ENCODE results near the gene SQOR. TPM values are rescaled to one million over a fixed set of nuclear protein-coding genes. Genes with fewer than 3 reads are reported as not detected.

Gene SQOR
- total and polyA plus RNA-seq, 5 donors from 2014 or later = 47.3 to 160 (median 112) TPM

DNA sequence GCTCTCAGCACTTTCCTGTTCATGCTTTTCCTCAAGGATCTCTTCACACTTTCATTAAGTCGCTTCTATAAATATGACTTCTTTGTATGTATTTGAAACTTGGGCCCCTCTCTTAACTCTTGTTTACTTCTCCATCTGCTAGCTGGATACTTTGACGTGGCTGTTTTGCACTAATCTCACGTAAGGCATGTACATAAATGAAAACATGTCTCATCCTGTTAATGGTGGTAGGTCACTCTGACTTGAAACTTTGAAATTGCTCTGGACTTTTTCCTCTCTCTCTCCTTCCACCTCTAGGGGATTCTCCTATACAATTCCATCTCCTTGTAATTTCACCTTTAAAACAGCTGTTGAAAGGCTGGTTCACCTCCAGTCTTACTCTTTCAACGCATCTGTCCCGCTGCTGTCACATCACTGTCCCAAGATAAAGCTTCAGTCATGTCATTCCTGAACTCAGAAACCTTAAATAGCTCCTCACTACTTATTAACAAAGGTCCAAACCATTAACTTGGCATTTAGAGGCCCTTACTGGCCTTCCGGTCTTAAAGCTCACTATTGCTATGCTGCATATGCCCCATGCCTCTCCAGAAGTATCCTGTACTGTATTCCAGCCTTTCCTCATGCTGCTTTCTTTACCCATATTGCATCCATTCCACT, 46.5 kb upstream of the SQOR start:
- peaks cover 7% of the 10 kb centered on the region for H3K36me3 ChIP-seq (ENCODE audit: control insufficient read depth, insufficient read depth, low read length)
- ATAC-seq (ENCODE audit: low read depth in 2 of 2) = no peak

DNA sequence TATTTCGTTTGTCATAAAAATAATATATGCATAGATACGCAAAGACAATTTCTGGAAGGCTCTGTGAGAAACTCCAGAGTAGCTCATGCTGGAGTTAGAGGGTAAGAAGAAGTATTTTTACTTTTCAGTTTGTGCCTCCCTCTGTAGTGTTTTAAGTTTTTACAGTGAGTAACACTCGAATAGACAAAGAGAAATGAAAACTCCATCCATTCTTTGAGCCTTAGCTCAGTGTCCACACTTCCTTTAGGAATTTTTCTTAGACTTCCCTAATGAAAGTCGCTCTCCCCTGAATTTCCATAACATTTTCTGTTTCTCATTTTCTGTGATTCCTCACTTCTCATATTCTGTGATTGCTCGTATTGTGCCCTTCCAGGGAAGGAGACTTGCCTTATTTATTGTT, 45.6 kb upstream of the SQOR start:
- Histone ChIP-seq H3K36me3 (ENCODE audit: control insufficient read depth, insufficient read depth, low read length) (peaks cover 14% of the 10 kb centered on the region), H3K4me3 (ENCODE audit: low read depth, low read length) (peak overlapping the region; percentile 96), H3K27me3 (ENCODE audit: control insufficient read depth, insufficient read depth, low read length) (no peaks in the 10 kb centered on the region), H3K9me3 (ENCODE audit: control insufficient read depth in 2 of 2, low read length in 2 of 2) (no peaks in the 10 kb centered on the region), H3K4me1 (ENCODE audit: control insufficient read depth, insufficient read depth, low read length, poor library complexity, severe bottlenecking) (peaks cover 52% of the 10 kb centered on the region), H3K27ac (ENCODE audit: insufficient read depth, low read length, poor library complexity, severe bottlenecking) (no peak overlapping the region)
- H3K27ac Mint-ChIP-seq = peak overlapping the region; percentile 25 to 100 (median 48)
- no peak for DNase-seq
- peak overlapping the region; percentile 78 to 100 (median 98) for H3K4me3 Mint-ChIP-seq
- peaks cover 15% of the 10 kb centered on the region for H3K36me3 Mint-ChIP-seq
- no peaks in the 10 kb centered on the region for H3K27me3 Mint-ChIP-seq
- H3K9me3 Mint-ChIP-seq = no peaks in the 10 kb centered on the region
- ATAC-seq (ENCODE audit: low read depth in 2 of 2) = no peak
- peaks cover 23 to 62% (median 42%) of the 10 kb centered on the region in 4 donors for H3K4me1 Mint-ChIP-seq

More for the DNA sequence above, 46.5 kb upstream of the SQOR start:
- Mint-ChIP-seq H3K27me3 (no peaks in the 10 kb centered on the region), H3K4me1 (peaks cover 23 to 59% (median 39%) of the 10 kb centered on the region in 4 donors), H3K4me3 (peak overlapping the region; percentile 97 to 100 (median 99)), H3K9me3 (no peaks in the 10 kb centered on the region), H3K27ac (peak overlapping the region; percentile 48 to 100 (median 100)), H3K36me3 (peaks cover 6% of the 10 kb centered on the region)
- peak overlapping the region; percentile 96 for H3K4me3 ChIP-seq (ENCODE audit: low read depth, low read length)
- peaks cover 52% of the 10 kb centered on the region for H3K4me1 ChIP-seq (ENCODE audit: control insufficient read depth, insufficient read depth, low read length, poor library complexity, severe bottlenecking)
- peak overlapping the region; percentile 98 for H3K27ac ChIP-seq (ENCODE audit: insufficient read depth, low read length, poor library complexity, severe bottlenecking)
- DNase-seq = peak in 1 of 3 donors; percentile 26
- H3K9me3 ChIP-seq (ENCODE audit: control insufficient read depth in 2 of 2, low read length in 2 of 2) = no peaks in the 10 kb centered on the region
- H3K27me3 ChIP-seq (ENCODE audit: control insufficient read depth, insufficient read depth, low read length) = no peaks in the 10 kb centered on the region

DNA sequence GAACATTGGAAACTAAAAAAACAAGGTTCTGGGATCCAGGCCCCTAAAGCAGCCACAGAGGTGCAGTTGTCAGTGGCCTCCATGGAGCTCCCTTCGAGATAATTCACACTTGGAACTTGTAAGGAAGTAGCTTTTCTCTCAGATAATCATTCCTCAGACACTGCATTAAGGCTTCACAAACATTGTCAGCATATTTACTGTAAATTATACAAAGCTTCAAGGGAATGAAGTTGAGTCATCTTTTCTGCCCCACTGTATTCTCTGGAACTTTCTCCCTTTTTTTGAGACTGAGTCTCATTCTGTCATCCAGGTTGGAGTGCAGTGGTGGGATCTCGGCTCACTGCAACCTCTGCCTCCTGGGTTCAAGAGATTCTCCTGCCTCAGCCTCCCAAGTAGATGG, 40.5 kb upstream of the SQOR start:
- no peak overlapping the region for H3K27ac Mint-ChIP-seq
- H3K36me3 ChIP-seq (ENCODE audit: control insufficient read depth, insufficient read depth, low read length) = peaks cover 35% of the 10 kb centered on the region
- no peak overlapping the region for H3K4me3 ChIP-seq (ENCODE audit: low read depth, low read length)
- H3K9me3 Mint-ChIP-seq = peaks cover 0 to 2% (median 0%) of the 10 kb centered on the region in 7 donors
- H3K27me3 Mint-ChIP-seq = no peaks in the 10 kb centered on the region
- DNase-seq (no peak), ATAC-seq (ENCODE audit: low read depth in 2 of 2) (no peak)
- no peaks in the 10 kb centered on the region for H3K27me3 ChIP-seq (ENCODE audit: control insufficient read depth, insufficient read depth, low read length)
- peaks cover 3 to 32% (median 19%) of the 10 kb centered on the region in 4 donors for H3K4me1 Mint-ChIP-seq
- H3K4me3 Mint-ChIP-seq = no peak overlapping the region
- peaks cover 17% of the 10 kb centered on the region for H3K4me1 ChIP-seq (ENCODE audit: control insufficient read depth, insufficient read depth, low read length, poor library complexity, severe bottlenecking)
- H3K27ac ChIP-seq (ENCODE audit: insufficient read depth, low read length, poor library complexity, severe bottlenecking) = no peak overlapping the region
- H3K36me3 Mint-ChIP-seq = peaks cover 31% of the 10 kb centered on the region
- no peaks in the 10 kb centered on the region for H3K9me3 ChIP-seq (ENCODE audit: control insufficient read depth in 2 of 2, low read length in 2 of 2)

DNA sequence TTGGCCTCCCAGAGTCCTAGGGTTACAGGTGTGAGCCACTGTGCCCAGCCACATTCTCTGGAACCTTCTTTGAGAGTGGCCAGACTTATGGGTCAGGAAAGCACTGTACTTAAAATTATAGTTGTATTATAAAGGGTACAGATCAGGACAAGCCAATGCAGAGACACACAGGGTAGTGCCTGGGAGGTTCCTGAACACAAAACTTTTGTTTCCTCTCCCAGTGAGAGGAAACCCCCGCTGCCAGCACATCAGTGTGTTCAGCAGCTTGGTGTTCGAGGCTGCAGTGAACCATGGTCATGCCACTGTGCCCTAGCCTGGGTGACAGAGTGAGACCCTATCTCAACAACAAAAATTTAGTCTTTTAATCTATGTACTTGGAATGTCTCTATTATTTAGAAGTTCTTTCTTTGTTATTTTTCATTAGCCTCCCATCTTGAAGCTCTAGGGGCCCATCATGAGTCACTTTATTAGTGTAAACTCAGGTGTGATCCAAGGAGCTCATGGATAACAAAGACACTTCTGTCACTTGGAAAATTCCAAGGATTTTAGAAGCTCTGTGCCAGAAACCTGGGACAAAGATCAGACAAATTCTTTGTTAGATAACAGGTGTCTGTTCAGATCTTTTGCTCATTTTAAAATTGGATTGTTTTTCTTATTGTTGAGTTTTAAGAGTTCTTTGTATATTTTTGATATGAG, 39.8 kb upstream of the SQOR start:
- Histone ChIP-seq H3K27ac (ENCODE audit: insufficient read depth, low read length, poor library complexity, severe bottlenecking) (no peak overlapping the region), H3K36me3 (ENCODE audit: control insufficient read depth, insufficient read depth, low read length) (peaks cover 35% of the 10 kb centered on the region), H3K9me3 (ENCODE audit: control insufficient read depth in 2 of 2, low read length in 2 of 2) (no peaks in the 10 kb centered on the region), H3K4me1 (ENCODE audit: control insufficient read depth, insufficient read depth, low read length, poor library complexity, severe bottlenecking) (peaks cover 12% of the 10 kb centered on the region), H3K4me3 (ENCODE audit: low read depth, low read length) (no peak overlapping the region), H3K27me3 (ENCODE audit: control insufficient read depth, insufficient read depth, low read length) (no peaks in the 10 kb centered on the region)
- Mint-ChIP-seq H3K9me3 (peaks cover 0 to 2% (median 0%) of the 10 kb centered on the region in 7 donors), H3K27me3 (no peaks in the 10 kb centered on the region), H3K4me1 (peaks cover 0 to 28% (median 17%) of the 10 kb centered on the region in 4 donors), H3K36me3 (peaks cover 31% of the 10 kb centered on the region), H3K4me3 (no peak overlapping the region), H3K27ac (no peak overlapping the region)
- DNase-seq (no peak), ATAC-seq (ENCODE audit: low read depth in 2 of 2) (no peak)

DNA sequence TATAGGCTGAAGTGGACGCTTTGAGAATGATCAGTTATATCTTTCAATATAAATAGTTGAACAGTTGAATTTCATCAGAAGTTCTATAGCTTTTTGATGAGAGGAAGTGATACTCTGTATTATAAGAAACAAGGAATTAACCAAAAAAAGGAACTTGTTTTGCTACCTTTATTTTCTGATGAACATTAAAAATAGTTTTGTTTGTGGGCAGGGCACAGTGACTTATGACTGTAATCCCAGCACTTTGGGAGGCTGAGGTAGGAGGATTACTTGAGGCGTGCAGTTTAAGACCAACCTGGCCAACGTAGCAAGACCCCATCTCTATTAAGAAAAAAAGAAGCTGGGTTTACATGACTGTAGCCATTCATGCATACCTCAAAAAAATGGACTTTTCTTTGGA, 30.9 kb upstream of the SQOR start:
- H3K27me3 ChIP-seq (ENCODE audit: control insufficient read depth, insufficient read depth, low read length) = no peaks in the 10 kb centered on the region
- H3K4me1 ChIP-seq (ENCODE audit: control insufficient read depth, insufficient read depth, low read length, poor library complexity, severe bottlenecking) = no peaks in the 10 kb centered on the region
- H3K27me3 Mint-ChIP-seq = no peaks in the 10 kb centered on the region
- peaks cover 25% of the 10 kb centered on the region for H3K36me3 ChIP-seq (ENCODE audit: control insufficient read depth, insufficient read depth, low read length)
- no peaks in the 10 kb centered on the region for H3K9me3 Mint-ChIP-seq
- ATAC-seq (ENCODE audit: low read depth in 2 of 2) (no peak), DNase-seq (no peak)
- H3K4me3 Mint-ChIP-seq = no peak overlapping the region
- H3K4me3 ChIP-seq (ENCODE audit: low read depth, low read length) = no peak overlapping the region
- H3K36me3 Mint-ChIP-seq = peaks cover 20% of the 10 kb centered on the region
- H3K4me1 Mint-ChIP-seq = peaks cover 8 to 19% (median 16%) of the 10 kb centered on the region in 4 donors
- H3K27ac Mint-ChIP-seq = no peak overlapping the region
- no peak overlapping the region for H3K27ac ChIP-seq (ENCODE audit: insufficient read depth, low read length, poor library complexity, severe bottlenecking)
- H3K9me3 ChIP-seq (ENCODE audit: control insufficient read depth in 2 of 2, low read length in 2 of 2) = no peaks in the 10 kb centered on the region

DNA sequence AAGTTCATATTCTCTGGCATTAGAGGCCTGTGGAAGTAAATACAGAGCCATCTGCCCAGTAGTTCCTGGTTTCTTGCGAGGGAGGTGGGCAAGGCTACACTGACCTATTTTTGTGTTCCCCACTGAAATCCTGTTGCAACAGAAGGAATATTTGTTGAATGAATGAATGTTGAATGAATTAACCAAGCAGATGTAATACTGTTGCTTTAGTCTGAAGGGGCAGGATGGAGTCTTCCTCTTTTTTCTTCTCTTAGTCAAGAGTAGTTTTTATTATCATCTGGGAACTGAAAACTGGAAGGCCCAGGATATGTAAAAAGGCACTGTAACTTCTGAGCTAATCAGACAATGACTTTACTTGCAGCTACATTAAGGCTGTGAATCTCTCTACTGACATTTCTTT, 30.5 kb upstream of the SQOR start:
- Histone ChIP-seq H3K4me3 (ENCODE audit: low read depth, low read length) (no peak overlapping the region), H3K36me3 (ENCODE audit: control insufficient read depth, insufficient read depth, low read length) (peaks cover 28% of the 10 kb centered on the region), H3K9me3 (ENCODE audit: control insufficient read depth in 2 of 2, low read length in 2 of 2) (no peaks in the 10 kb centered on the region), H3K27ac (ENCODE audit: insufficient read depth, low read length, poor library complexity, severe bottlenecking) (no peak overlapping the region), H3K27me3 (ENCODE audit: control insufficient read depth, insufficient read depth, low read length) (no peaks in the 10 kb centered on the region), H3K4me1 (ENCODE audit: control insufficient read depth, insufficient read depth, low read length, poor library complexity, severe bottlenecking) (no peaks in the 10 kb centered on the region)
- DNase-seq = no peak
- Mint-ChIP-seq H3K27me3 (no peaks in the 10 kb centered on the region), H3K9me3 (no peaks in the 10 kb centered on the region), H3K27ac (peak overlapping the region in 1 of 3 donors; percentile 61), H3K4me3 (no peak overlapping the region), H3K4me1 (peaks cover 8 to 19% (median 16%) of the 10 kb centered on the region in 4 donors), H3K36me3 (peaks cover 20% of the 10 kb centered on the region)
- ATAC-seq (ENCODE audit: low read depth in 2 of 2) = no peak

DNA sequence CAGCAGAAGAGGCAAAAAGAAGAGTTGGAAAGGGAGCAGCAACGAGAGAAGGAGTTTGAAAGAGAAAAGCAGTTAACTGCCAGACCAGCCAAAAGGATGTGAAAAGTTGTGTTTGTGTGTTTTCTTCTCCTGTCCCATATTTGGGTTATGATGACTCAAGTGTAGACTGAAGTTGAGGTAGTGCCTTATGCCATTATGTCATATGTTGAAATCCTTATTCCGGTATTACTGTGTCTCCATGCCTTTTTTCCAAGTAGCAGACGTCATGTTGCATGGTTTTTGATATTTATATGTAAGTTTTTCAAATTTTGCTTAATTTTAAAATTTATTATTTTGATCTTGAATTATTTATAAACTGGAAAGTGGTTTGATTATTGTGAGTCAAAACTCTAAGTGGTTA, 28.4 kb upstream of the SQOR start:
- H3K4me3 Mint-ChIP-seq = no peak overlapping the region
- H3K4me1 Mint-ChIP-seq = peaks cover 4 to 25% (median 11%) of the 10 kb centered on the region in 4 donors
- H3K27me3 Mint-ChIP-seq = no peaks in the 10 kb centered on the region
- no peak overlapping the region for H3K27ac ChIP-seq (ENCODE audit: insufficient read depth, low read length, poor library complexity, severe bottlenecking)
- no peaks in the 10 kb centered on the region for H3K9me3 Mint-ChIP-seq
- H3K9me3 ChIP-seq (ENCODE audit: control insufficient read depth in 2 of 2, low read length in 2 of 2) = no peaks in the 10 kb centered on the region
- no peak for DNase-seq
- H3K4me1 ChIP-seq (ENCODE audit: control insufficient read depth, insufficient read depth, low read length, poor library complexity, severe bottlenecking) = no peaks in the 10 kb centered on the region
- no peak overlapping the region for H3K4me3 ChIP-seq (ENCODE audit: low read depth, low read length)
- peaks cover 14% of the 10 kb centered on the region for H3K36me3 Mint-ChIP-seq
- H3K27me3 ChIP-seq (ENCODE audit: control insufficient read depth, insufficient read depth, low read length) = no peaks in the 10 kb centered on the region
- H3K27ac Mint-ChIP-seq = no peak overlapping the region
- no peak for ATAC-seq (ENCODE audit: low read depth in 2 of 2)
- H3K36me3 ChIP-seq (ENCODE audit: control insufficient read depth, insufficient read depth, low read length) = peaks cover 28% of the 10 kb centered on the region

Measured in CD4-positive, CD25-positive, alpha-beta regulatory T cell (primary cell).